Embryonic facial prominence (tissue), 1 donor: ENCODE measurements around the gene ACE.

Experiments used
- DNase-seq: peaks from one replicate; pipeline ENCODE4 v3.0.0-alpha.2; 2016; ENCODE audit errors: extremely low spot score

Gene ACE

DNA sequence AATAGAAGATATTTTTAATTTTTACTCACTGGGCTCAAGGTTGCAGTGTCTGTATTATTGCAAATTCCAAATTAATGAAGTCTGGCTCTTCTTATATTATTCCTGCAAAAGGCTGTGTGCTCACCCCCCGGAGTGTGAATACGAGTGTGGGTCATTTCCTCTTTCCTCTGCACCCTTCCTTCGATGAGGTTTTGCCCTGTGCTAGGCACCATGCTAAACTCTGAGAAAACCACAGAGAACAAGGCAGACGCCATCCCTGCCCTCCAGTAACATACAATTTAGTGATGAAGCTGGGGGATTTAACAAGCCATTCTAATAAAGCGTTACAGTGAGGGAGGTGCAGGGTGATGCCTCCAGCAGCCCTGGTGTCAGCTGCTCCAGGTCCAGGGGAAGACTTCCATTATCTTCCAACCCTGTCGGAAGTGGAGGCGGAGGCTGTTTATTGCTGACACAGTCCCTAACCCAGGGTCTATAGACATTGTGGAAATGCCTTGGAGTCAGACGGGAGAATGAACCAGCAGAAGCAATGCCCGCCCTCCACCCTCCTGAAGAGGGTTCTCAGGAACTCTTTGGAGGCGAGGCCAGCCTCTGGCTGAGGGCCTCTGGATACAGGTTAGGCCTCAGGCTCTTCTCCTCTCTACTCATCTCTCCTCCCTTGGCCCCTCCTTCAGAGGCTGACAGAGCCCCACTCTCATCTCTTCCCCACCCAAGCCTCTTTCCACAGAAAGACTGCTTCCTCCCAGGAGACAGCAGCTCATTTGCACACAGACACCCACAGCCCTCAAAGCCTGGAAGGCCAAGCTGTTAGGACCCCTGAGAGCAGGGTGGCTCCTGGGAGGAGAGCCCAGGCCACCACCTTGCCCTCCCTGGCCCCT lies 2.0 kb upstream of the ACE start:
- DNase-seq: no peak

DNA sequence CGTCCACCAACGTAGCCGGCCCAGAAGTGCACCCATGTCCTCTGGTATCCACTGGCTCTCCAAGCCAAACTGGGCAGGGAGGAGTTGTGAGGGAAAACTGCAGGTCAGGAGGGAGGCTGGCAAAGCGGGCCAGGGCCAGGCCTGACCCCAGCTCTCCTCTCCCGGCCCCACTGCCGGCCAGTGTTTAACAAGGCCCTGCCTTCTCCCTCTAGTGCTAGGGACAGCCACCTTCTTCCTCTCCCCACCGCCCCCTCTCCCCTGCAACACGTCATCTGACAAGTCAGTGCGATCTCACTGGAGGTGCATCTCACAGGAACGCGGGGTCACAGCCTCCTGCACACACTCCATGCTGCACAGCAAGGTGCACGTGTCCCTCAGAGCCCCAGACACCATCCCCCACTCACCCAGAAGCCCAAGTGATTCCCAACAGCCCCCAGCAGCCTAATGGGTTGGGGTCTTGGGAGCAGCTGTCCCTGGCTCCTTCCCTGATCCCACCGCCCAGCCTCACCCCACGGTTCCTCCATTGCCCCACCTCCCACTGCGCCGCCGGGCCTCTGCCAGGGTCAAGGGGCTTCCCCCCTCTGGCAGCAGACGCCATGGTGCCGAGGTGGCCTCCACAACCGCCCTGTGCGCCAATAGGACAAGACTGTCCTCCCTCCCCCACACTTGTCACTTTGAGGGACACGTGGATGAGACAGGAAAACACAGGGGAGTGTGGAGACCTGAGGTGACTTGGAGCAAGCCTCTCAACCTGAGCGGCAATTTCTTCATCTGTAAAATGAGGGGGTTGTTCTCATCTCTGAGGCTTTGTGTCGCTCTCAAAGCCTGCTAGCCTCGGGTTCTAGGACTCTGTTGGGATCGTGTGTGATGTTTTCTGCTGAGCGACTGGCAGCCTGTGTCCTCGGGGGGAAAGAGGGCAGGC lies 1.1 kb upstream of the ACE start:
- DNase-seq: no peak

DNA sequence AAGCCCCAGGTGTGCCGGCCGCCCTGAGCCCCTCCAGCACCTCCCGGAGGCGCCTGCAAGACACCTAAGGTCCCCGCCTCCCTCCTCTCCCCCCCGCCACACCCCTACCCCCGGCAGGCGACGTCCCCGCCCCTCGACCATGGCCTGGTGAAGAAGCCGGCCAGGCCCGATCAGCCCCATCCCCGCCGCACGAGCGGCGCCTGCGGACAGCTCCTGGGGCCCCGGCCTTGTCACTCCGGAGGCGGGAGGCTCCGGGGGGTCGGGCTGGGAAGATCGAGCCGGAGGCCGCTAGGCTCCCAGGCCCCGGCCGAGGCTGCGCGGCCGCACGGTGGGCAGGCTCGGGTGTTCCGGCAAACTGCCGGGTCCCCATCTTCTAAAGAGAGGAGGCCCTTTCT lies 405 bp upstream of the ACE start:
- DNase-seq: no peak

DNA sequence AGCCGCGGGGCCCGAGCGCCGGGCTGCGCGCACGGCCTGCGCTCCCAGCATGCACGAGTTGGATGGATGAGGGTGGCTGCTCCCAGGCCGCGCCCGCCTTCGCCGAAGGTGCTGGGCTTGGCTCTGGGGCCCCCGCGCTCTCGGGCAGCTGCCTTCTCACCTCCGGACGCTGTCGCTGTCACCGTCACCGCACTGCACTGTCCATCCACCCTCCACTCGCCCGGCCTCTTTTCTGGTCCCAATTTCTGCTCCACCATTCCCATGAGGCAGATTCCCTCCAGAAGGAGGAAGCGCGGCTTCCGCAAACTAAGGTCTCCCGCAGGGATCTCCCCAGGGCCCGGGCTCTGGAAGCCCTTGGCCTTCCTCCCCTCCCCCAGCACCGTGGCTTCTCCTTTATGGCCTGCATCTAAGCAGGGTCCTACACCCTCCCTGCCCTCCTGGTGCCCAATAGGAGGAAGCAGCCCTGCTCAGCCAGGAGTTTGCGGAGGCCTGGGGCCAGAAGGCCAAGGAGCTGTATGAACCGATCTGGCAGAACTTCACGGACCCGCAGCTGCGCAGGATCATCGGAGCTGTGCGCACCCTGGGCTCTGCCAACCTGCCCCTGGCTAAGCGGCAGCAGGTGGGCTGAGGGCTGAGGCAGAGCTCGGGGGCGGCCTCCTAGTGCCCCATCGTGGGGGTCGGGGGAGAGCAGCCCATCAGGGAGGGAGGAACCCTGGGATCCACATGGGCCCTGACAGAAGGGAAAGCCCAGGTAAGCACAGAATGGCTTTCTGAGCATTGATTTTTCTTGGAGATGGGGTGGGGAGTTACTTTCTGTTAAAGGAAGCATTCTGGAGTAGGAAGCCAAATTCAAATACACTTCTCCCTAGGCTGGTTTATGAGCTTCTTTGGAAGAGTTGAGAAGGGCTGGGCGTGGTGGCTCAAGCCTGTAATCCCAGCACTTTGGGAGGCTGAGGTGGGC lies 899 bp downstream of the ACE start:
- no peak for DNase-seq

DNA sequence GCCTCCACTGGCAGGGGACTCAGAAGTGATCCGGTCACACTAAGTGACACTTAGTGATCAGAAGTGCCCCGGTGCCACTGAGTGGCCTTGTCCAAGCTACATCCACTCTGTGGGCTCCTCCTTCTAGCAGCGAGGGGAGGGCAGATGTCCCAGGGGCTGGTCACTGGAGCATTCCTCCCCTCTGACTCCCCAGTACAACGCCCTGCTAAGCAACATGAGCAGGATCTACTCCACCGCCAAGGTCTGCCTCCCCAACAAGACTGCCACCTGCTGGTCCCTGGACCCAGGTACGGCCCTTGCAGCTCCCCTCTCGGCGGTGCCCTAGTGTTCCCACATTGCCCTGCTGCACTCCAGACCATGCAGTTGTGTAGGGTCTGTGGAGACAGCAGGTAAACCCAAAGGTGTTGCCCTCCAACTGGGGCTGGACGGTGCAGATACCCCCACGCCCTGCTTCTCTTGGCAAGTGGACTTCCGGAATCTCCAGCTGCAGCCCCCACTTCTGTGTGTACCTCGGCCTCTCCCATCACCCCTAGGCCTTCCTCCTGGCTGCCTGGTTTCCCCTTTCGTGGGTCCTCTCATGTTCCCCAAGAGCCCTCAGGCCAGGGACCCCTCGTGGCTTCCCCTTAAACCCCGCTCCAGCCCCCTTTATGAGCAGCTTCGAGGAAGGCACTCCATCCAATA lies 2.1 kb downstream of the ACE start:
- peak; percentile 13 for DNase-seq

DNA sequence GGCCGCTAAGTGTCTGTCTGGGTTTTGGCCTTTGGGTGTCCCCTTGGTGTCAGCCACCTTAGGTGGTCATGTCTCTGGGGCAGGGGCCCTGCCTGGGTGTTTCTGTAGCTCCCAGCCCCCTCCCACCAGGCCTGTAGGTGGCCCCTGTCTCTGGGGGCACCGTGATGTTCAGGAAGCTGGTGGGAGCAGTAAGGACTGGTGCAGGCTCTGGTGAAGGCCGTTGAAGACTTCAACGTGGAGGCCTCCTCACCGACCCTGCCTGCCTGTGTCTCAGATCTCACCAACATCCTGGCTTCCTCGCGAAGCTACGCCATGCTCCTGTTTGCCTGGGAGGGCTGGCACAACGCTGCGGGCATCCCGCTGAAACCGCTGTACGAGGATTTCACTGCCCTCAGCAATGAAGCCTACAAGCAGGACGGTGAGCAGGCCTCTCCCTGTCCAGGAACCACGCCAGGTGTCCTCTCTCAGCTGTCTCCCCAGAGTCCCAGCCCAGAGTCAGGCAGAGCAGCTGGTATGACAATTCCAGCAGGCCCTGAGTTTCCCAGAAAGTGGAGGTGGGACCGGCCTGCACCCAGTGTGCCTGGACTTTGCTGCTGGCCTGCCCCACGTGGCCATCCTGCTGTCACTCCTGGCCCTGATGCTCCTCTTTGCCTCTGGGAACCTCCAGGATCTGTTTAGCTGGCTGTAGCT lies 2.8 kb downstream of the ACE start:
- DNase-seq: no peak

DNA sequence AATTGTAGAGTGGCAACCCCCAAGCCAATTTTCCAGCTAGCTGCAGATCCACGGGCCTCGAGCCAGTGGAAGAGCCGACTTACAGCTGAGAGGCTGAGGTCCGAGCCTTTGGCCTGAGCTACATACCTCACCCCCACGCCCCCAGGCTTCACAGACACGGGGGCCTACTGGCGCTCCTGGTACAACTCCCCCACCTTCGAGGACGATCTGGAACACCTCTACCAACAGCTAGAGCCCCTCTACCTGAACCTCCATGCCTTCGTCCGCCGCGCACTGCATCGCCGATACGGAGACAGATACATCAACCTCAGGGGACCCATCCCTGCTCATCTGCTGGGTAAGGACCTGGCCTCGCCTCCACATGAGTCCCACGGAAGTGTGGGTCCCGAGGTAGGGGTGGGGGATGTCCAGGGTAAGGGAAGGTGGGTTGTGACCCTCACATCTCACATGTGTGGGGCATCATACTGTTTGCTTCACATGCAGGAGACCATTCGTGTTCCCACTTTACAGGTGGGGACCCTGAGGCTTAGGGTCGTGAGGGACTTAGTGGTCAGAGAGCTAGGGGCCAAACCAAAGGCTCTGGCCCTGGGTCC lies 3.4 kb downstream of the ACE start:
- DNase-seq: no peak

DNA sequence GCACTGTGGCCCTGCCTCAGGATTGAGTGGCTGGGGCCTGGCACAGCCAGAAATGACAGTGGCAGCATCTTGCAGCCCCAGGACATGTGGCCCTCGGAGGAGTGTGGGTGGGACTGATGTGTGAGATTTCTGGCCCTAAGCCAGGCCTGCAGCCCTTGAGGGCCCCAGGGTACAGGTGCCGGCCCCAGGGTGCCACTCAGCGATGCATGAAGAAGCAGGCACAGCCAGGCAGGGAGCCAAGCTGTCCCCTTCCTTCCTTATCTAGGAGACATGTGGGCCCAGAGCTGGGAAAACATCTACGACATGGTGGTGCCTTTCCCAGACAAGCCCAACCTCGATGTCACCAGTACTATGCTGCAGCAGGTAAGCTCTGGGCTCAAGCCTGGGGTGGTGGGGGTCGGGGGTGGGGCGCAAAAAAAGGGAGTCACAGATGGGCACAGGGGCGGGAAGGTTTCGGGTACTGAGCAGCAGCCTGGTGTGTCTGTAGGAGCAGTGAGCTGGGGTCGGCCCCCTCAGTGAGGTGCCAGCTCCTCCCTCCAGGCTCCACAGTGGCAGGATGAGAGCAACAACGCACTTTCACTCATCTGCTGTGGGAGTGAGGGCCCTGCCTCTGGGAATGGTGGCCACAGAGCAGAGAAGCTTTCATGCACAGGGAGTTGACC lies 4.1 kb downstream of the ACE start:
- DNase-seq: no peak

DNA sequence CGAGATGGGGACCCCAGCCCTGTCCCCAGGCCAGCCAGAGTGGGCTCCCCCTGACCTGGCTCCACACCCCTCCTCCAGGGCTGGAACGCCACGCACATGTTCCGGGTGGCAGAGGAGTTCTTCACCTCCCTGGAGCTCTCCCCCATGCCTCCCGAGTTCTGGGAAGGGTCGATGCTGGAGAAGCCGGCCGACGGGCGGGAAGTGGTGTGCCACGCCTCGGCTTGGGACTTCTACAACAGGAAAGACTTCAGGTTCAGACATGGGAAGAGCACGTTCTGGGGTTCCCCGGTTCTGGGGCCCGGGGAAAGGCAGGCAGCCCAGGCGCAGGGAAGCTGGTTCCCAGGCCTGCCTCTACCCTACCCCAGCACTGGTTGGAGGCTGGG lies 4.6 kb downstream of the ACE start:
- DNase-seq: no peak

DNA sequence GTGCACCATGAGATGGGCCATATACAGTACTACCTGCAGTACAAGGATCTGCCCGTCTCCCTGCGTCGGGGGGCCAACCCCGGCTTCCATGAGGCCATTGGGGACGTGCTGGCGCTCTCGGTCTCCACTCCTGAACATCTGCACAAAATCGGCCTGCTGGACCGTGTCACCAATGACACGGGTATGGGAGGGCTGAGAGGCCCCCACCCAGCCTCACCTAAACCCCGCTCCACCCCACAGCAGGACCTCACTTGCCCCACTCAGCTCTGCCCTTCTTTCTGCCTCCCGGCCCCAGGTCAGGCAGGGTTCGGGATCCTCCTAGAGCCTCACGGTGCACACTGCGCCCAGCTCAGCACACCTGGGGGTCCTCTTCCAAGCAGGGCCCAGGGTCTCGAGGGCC lies 5.6 kb downstream of the ACE start:
- no peak for DNase-seq

DNA sequence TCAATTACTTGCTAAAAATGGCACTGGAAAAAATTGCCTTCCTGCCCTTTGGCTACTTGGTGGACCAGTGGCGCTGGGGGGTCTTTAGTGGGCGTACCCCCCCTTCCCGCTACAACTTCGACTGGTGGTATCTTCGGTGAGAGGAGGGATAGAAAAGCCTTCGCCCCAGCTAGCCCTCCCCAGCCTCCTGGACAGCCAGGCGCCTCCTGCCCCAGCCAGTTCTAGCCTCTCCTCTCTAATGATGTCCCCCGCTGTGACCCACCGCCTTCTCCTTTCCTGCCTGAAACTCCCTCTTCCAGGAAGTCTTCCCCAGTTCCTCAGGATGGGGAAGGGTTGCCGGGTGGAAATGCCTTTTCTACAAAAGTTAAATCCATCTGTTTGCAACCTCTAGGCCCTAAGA lies 6.2 kb downstream of the ACE start:
- no peak for DNase-seq

DNA sequence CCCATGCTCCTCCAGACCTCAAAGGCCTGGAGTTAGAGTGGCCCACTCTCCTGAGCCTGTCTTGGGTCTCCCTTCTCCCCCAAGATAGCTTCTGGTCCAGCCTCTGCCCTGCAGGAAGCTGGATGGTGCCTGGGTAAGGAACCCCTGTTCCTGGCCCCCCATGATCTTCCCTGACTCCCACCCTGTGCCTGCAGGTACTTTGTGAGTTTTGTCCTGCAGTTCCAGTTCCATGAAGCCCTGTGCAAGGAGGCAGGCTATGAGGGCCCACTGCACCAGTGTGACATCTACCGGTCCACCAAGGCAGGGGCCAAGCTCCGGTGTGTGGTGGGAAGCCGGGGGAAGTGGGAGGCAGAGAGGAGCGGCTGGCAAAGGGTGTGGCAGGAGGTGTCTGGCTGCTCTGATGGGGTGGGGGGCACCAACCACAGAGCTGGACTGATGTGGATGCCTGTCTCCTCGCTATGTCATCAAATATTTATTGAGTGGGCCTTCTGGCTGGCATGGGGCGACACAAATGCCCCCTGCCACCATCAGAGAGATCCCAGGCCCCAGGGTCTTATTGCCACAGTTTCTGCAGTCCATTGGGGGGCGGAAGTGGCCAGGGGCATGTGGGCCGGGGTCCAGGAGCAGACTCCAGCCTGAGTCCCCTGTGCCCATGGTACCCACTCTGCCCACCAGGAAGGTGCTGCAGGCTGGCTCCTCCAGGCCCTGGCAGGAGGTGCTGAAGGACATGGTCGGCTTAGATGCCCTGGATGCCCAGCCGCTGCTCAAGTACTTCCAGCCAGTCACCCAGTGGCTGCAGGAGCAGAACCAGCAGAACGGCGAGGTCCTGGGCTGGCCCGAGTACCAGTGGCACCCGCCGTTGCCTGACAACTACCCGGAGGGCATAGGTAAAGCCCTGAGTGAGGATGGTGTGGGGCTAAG lies 7.1 kb downstream of the ACE start:
- no peak for DNase-seq

DNA sequence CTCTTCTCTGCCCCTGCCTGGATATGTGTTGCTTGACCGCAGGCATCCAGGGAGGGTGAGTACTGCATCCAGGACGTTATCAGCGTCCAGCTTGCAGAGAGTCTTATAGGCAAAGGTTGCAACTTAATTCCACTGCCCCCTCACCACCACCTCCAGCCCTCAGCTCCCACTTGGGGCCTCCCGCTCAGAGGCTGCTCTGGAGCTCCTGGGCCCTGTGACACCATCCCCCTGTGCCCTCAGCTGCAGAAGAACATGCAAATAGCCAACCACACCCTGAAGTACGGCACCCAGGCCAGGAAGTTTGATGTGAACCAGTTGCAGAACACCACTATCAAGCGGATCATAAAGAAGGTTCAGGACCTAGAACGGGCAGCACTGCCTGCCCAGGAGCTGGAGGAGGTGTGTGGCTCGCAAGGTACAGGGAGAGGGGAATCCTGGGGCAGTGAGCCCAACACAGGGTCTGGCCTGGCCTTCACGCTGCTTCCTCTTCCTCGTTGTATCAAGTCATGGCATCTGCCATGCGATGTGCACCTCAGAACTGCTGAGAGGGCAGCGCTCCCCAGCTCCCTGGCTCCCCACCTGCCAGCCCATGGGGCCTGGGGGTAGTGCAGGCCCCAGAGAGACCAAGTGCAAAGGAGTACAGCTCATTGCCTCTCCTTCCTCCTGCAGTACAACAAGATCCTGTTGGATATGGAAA lies 9.6 kb downstream of the ACE start:
- DNase-seq: no peak

DNA sequence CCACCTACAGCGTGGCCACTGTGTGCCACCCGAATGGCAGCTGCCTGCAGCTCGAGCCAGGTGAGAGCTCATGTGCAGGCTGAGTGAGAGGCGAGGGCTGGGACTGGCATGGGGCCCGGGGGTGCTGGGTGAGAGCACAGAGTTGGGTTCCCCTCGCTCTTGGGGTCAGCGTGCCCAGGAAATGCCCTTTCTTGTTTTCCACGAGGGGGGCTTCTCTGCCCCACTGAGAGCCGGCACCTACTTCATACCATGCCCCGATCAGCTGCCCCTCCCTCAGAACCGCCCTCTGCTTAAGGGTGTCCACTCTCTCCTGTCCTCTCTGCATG lies 10.1 kb downstream of the ACE start:
- no peak for DNase-seq

DNA sequence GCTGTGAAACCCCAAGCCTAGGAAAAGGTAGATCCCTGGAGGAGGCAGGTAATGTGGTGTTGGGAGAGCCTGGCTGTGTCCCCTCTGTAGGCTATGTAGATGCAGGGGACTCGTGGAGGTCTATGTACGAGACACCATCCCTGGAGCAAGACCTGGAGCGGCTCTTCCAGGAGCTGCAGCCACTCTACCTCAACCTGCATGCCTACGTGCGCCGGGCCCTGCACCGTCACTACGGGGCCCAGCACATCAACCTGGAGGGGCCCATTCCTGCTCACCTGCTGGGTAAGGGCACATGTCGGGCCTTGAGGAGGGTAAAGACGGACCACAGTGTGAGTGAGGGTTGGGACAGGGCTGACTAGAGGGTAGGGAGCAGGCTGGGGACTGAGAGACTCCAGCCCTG lies 12.0 kb downstream of the ACE start:
- no peak for DNase-seq

DNA sequence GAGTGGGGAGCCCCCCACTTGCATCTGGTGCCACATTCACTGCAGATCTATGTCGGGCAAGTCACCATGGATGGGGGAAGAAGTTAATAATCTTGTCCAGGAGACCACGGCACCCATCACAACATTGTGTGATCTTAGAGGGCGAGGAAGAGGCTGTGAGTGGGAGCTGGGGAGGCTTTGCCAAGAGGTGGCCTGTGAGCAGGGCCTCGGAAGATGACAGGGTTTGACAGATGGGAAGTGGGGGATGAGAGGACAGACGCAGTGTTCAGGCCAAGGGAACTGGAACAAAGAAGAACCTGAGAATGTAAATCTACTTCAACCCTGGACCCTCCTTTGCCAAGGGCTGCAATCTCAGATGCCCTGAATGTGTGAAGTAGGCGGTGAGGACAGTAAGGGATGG lies 12.4 kb downstream of the ACE start:
- DNase-seq: no peak

DNA sequence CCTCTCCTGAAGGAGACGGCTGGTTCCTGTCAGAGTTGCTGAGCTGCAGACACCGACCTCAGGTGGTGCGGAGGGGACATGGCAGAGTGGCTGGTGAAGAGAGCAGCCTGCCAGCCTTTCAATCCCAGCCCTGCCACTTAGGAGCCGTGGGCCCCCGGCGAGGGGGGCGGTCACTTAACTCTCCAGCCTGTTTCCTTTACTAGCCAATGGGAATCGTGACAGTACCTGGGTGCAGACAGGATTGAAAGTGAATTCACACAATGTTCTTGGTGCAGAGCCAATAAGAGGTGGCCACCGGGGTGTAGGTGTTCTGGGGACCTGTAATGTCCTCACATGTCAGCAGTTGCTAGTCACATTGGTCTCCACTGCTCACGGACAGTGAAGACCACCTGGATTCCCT lies 13.5 kb downstream of the ACE start:
- DNase-seq: no peak

DNA sequence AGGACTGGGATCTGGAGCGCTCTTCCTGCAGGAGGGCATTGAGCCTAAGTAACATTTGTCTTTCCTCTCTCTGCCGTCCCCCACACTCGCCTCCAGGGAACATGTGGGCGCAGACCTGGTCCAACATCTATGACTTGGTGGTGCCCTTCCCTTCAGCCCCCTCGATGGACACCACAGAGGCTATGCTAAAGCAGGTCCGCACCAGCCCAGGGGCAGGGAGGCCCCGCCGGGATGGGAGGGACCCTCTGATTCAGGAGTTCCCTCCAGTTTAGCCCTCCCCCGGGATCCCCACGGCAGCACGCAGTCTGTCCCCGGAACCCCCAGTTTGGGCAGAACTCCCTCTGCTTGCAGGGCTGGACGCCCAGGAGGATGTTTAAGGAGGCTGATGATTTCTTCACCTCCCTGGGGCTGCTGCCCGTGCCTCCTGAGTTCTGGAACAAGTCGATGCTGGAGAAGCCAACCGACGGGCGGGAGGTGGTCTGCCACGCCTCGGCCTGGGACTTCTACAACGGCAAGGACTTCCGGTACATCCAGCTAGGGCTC lies 14.1 kb downstream of the ACE start:
- no peak for DNase-seq
